Activated CD4-positive, CD25-positive, alpha-beta regulatory T cell treated with anti-CD3 and anti-CD28 coated beads, Interleukin-2, amount 50 U/mL, for 24 hours (primary cell): ENCODE data around the gene ZSWIM3.
"Not testable (repeated sequence)": the region's sequence is repeated elsewhere in the genome, so short reads cannot be mapped to it uniquely, and the experiment has no call there.

ENCODE experiments used
- ATAC-seq, 2 donors: fragments of 150-1000 bp; cut with Tn5 transposase; one replicate each; pipeline ENCODE4 v1.10.0; 2021; ENCODE audit warnings: mild to moderate bottlenecking in 1 of 2, moderate library complexity in 1 of 2

Gene ZSWIM3

GRCh38 chr20:45857114-45857881 lies at the start of gene ZSWIM3, which contains the start of gene ACOT8:
ZSWIM3 (plus strand) TSS chr20:45857614; CDS start chr20:45857826, 212 bp downstream.
ACOT8 (minus strand) TSS chr20:45857392; CDS start chr20:45857315, 77 bp downstream.
- ATAC-seq = peak; percentile 99

GRCh38 chr20:45810191-45810970 lies 47.0 kb upstream of the ZSWIM3 start:
- no peak for ATAC-seq

DNA sequence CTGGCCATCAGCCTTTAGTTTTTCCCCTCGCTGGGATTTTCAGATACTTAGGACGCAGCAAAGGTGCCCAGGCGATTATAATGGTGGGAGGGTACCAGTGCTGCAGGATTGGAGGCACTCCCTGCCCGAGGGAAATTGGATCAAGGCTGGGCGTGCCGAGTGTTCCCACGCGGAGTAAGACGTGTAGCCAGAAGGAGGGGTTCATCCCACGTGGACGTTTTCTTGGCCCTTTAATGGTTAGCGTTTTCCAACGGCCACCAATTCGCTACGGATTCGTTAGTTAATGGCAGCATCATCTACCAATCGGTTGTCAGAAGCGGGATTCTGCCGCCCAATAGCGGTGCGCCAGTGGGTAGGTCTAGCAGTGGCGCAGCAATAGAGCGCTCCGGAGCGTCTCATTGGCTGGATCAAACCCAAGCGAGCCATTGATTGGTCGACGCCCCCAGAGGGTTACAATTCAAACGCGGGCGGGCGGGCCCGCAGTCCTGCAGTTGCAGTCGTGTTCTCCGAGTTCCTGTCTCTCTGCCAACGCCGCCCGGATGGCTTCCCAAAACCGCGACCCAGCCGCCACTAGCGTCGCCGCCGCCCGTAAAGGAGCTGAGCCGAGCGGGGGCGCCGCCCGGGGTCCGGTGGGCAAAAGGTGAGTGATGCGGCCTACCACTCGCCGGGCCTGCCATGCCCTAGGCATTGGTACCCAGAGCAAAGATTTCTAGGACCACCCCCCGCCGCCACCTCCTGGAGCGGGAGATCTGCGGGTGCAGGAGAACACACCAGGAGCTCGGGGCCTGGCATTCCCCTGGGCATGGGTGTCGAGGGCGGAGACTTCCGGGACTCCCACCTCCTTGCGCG lies 45.0 kb upstream of the ZSWIM3 start, which contains the start of gene UBE2C:
UBE2C (plus strand) TSS at position 488 of the 849 bp plus-strand sequence; CDS start at position 540, 52 bp downstream.
- peak; percentile 100 for ATAC-seq

GRCh38 chr20:45813006-45813340 lies 44.4 kb upstream of the ZSWIM3 start:
- ATAC-seq = no peak

GRCh38 chr20:45813489-45813888 lies 43.9 kb upstream of the ZSWIM3 start:
- ATAC-seq = no peak

- ATAC-seq = no peak
Measured at GRCh38 chr20:45814314-45814713, 43.1 kb upstream of the ZSWIM3 start.

- ATAC-seq = no peak
Measured at GRCh38 chr20:45816951-45817350, 40.5 kb upstream of the ZSWIM3 start.

DNA sequence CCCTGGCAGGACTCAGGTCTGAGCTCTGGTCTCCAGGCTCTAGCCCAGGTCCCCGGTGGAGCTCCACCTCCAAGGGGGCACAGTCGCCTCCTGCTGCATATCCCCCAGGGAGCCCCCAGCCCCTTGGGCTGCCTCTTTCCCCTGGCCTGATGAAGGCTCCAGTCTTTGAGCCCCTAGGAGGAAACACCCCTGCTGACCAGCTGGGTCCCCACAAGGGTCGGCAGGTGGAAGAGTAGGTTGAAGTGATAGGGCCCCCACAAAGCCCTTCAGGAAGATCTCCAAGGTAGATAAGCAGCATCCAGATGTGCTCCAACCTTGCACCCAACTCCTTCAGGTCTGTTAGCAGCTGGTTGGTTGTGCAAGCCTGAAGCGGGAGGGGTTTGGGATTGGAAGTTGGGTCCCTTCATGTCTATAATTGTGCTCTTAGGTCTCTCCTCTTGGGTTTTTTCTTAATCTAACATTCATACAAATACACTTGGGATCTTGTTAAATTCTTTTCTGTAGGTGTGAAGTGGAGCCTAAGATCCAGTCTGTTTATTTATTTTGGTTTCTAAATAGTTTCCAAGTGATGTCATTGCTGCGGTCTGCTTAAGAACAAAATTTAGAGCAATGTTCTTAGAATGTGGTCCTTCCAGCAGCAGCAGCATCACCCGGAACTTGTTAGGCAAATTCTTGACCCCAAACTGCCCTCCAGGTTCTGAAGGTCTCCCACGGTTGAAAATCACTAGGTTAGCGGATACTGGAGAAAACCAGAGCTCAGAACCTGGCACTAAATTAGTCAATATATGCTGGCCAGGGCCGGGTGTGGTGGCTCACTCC lies 39.8 kb upstream of the ZSWIM3 start:
- no peak for ATAC-seq

DNA sequence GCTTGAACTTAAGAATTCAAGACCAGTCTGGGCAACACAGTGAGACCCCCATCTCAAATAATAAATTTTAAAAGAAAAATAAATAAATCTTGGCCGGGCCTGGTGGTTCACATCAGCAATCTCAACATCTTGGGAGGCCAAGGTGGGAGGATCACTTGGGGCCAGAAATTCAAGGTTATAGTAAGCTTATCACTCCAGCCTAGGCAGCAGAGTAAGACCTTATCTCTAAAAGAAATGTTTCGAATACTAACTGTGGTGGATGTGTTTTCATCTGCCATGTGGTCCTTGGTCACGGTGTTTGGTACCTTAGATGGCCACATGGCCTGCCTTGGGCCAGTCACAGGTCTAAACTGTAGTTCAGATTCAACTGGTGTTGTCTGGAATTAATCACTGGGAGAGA lies 39.2 kb upstream of the ZSWIM3 start:
- ATAC-seq = no peak

- no peak for ATAC-seq
Measured at GRCh38 chr20:45819466-45819865, 37.9 kb upstream of the ZSWIM3 start.

DNA sequence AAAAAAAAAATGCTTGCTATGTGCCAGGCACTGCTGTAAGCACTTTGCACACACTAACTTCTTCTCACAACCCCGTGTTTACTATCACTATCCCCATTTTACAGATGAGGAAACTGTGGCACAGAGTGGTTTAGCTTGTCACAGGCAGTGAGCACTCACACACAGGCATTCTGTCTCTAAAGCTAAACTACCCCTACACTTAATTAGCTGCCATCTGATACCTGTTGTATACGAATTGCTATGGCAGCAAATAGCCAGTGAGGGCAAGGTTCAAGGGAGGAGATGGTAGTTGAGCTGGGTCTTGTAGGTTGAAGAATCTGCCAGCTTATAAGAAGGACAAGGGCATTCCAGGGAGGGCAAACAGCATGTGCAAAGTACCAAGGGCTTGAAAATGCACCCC lies 35.5 kb upstream of the ZSWIM3 start:
- no peak for ATAC-seq

DNA sequence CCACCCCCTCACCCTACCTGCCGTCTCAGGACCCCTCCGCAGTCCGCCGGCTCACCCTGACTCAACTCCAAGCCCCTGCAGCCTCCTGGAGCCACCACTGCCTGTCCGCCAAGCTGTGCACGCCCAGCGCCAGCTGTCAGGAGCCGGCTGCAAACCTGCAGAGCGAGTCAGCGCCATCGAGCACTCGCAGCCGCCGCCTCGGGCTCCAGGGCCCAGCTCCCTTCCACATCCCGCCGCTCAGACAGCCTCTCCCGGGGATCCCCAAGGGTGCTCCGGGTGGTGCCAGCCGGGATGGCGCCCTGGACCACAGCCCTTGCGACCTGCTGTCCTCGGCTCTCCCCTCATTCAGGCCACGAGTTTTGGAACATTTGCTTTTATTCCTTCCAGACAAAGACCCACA lies 34.6 kb upstream of the ZSWIM3 start:
- ATAC-seq = no peak

DNA sequence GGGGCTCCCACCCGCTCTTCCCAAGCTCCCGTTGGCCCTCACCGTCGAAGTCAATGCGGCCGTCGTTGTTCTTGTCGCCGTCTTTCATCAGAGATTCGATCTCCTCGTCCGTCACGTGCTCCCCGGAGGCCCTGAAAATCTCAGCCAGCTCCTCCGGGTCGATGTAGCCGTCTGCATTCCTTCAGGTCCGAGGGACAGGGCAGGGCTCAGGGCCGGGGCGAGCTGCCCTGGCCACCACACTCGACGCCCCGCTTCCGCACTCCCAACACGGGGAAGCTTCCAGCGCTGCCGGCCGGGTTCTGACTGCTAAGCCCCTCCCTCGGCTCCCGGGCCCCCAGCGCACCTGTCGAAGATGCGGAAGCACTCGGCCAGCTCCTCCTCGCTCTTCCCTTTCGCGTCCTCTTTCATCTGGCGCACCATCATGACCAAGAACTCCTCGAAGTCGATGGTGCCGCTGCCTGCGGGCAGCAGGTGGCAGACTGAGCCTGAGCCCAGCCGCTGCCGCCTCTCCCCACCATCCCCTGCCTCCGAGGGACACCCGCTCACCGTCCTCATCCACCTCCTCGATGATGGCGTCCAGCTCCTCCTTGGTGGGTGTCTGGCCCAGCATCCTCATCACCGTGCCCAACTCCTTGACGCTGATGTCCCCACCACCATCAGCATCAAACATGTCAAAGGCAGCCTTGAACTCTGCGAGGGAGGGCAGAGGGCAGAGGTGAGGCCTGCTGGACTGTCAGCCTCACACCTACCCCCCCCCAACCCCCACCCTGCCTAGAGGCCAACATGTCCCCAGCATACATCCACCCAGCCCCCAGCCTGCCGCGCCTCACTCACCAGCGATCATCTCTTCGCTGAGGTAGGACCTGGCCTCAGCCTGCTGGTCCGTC lies 33.2 kb upstream of the ZSWIM3 start:
- ATAC-seq = peak; percentile 74 to 82

GRCh38 chr20:45826381-45827019 lies 30.9 kb upstream of the ZSWIM3 start:
- no peak for ATAC-seq

DNA sequence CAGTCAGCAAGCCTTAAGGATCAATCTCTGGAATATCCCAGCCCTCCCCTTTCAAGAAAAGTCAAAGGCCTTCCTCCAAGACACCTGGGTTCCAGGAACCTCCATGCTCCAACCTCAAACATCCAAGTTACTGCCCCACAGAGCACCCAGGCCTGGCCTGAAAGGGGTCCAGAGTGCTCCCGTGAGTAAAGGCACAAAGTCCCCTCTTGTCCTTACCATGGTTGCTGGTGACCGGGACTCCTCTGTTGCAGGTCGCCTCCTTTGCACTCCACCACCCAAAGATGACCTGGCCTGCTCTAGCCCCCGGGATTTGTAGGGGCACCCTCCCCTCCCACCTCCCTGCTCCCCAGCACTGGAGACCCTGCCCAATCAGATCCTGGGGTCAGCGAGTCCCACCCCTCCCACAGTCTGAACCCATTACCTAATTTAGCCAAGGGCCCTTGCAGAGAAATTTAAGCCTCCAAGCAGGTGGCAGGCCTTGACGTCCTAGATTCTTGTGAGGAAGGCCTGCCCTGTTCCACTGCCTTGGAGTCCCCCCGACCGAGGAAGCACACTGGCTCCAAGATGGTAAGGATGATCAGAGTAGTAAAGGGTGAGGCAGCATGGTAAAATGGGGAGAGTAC lies 30.3 kb upstream of the ZSWIM3 start, which contains the start of gene TNNC2:
TNNC2 (minus strand) TSS at position 283 of the 623 bp plus-strand sequence; CDS start at position 219, 64 bp downstream.
- ATAC-seq = no peak

DNA sequence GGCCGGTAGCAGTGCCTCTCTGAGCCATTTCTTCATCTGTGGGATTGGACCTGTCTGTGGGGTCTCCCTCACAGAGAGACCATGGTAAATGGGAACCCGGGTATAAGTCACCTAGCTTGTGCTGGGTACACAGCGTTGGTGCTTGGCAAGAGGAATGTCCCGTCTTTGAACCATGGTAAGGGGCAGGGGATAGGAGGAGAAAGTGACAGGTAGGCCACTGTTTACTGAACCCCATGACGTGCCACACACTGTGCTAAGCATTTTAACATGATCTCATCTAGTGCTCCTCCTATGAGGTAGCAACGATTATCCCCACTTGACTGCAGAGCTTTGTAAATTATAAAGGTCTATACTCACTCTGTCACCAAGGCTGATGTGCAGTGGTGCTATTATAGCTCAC lies 29.7 kb upstream of the ZSWIM3 start:
- no peak for ATAC-seq

DNA sequence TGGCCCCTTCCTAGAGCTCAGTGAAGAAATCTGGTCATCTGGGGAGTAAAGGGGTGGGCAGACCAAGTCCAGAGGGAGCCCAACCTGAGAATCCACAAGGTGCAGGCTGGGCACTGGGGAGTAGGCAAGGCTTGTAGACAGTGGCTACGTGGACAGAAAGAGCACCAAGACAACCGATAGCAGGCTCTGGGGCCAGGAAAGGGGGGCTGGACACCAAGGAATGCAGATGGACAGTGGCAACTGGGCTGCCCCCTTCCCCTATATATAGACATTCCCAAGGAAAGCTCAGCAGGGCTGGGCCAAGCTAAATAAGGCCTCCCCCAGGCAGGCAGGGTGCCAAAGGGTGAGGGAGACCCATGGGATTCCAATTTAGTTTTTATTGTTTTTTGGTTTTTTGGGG lies 28.8 kb upstream of the ZSWIM3 start:
- ATAC-seq = no peak

GRCh38 chr20:45829673-45830106 lies 27.7 kb upstream of the ZSWIM3 start:
- not testable (repeated sequence) for ATAC-seq

DNA sequence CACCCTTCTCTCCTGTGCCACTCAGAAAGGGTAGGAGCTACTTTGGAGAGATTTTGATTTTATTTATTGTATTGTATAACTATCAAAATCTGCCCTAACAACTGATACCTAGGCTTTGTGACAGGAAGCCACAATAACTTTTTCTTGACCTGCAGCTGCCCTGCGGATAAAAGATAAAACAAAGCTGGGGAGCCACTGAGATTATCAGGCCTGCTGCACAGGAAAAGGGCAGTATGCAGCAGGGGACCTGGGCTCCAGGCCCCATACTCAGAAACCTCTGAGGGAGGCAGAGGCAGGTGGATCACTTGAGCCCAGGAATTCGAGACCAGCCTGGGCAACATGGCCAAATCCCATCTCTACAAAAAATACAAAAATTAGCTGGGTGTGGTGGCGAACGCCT lies 24.8 kb upstream of the ZSWIM3 start:
- ATAC-seq = no peak
